GM13976 (cell line): Measurements from ENCODE around the gene AP2A2.

ENCODE experiments used
- DNase-seq: peaks from one replicate; pipeline ENCODE4 v3.0.0; 2012; ENCODE audit warnings: low spot score
- in situ Hi-C: fragments of 300-500 bp; cut with MboI; formaldehyde crosslinking; loops from one replicate; pipeline ENCODE4 v1.12.0; 2022; ENCODE audit warnings: low sequenced_read_pairs, mixed read lengths, inconsistent platforms; ENCODE audit not compliant: unreplicated experiment
- TF ChIP-seq, protein P1 (sequence below): IDR thresholded peaks from 2 replicates; pipeline ENCODE4 v1.5.1; 2012; ENCODE audit warnings: borderline replicate concordance, mild to moderate bottlenecking; ENCODE audit not compliant: insufficient read depth; ENCODE audit errors: extremely low read depth, missing control alignments, control extremely low read depth

AP2A2 gene

DNA sequence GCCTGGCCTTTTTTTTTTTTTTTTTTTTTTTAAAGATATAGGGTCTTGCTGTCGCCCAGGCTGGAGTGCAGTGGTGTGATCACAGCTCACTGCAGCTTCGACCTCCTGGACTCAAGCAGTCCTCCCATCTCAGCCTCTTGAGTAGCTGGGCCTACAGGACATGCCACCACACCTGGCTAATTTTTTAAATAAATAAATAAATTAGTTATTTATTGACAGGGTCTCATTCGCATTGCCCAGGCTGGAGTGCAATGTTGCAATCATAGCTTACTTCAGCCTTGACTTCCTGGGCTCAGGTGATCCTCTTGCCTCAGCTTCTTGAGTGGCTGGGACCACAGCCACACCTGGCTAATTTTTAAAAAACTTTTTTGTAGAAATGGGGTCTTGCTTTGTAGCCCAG is 10.5 kb downstream of the AP2A2 start:
- TF ChIP-seq, protein P1, sequence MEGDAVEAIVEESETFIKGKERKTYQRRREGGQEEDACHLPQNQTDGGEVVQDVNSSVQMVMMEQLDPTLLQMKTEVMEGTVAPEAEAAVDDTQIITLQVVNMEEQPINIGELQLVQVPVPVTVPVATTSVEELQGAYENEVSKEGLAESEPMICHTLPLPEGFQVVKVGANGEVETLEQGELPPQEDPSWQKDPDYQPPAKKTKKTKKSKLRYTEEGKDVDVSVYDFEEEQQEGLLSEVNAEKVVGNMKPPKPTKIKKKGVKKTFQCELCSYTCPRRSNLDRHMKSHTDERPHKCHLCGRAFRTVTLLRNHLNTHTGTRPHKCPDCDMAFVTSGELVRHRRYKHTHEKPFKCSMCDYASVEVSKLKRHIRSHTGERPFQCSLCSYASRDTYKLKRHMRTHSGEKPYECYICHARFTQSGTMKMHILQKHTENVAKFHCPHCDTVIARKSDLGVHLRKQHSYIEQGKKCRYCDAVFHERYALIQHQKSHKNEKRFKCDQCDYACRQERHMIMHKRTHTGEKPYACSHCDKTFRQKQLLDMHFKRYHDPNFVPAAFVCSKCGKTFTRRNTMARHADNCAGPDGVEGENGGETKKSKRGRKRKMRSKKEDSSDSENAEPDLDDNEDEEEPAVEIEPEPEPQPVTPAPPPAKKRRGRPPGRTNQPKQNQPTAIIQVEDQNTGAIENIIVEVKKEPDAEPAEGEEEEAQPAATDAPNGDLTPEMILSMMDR = no peak
- in situ Hi-C loops = no loop called here
- no peak for DNase-seq

DNA sequence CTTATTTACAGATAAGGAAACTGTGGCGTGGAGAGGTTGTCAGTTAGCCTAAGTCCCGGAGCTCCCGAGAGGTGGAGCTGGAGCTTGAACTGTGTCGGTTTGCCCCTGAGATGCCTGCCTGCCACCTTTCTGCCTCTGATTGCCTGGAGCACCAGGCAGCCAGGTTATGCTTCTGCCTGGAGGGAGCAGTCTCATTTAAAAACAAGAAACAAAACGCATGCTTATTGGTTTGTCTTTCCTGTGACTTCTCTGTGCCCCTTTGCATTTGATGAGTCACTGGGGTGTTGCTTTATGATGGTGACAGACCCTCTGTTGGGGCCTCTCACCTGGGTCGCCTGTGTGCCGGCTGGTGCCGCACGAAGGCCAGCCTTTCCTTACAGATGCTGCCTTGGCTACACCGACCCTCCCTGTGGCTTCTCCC is 12.2 kb downstream of the AP2A2 start:
- DNase-seq = no peak
- in situ Hi-C loops = no loop called here
- TF ChIP-seq, protein P1 = no peak

DNA sequence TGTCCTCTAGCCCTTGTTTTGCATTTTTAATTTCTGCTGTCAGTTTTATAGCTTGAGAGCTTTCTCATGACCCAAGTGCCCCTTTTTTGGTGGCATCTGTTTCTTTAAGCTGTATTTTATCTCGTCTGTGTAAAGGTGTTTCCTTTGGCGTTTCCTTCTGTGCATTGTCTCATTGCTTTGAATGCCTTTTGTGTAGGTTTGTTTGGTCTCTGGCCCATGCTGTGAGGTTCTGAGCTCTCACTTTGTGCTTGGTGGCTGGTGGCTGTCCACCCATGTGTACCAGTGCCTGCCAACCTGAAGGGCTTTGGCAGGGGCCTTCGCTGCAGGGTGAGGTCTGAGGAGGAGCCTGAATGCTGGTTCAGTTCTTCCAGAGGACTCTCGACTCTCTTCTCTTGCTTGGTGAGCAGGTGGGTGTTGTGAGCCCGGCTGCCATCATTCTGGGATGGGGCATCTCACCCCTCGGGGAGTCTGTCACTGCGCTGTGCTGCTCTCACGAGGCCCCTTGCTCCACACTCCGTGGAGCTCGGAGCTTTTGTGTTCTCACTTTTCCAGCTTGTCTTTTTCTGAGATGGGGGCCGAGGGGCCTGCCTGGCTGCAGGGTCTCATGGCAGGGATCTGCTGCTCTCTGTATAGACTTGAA is 14.9 kb downstream of the AP2A2 start:
- in situ Hi-C loops = no loop called here
- no peak for DNase-seq
- TF ChIP-seq, protein P1 = no peak

DNA sequence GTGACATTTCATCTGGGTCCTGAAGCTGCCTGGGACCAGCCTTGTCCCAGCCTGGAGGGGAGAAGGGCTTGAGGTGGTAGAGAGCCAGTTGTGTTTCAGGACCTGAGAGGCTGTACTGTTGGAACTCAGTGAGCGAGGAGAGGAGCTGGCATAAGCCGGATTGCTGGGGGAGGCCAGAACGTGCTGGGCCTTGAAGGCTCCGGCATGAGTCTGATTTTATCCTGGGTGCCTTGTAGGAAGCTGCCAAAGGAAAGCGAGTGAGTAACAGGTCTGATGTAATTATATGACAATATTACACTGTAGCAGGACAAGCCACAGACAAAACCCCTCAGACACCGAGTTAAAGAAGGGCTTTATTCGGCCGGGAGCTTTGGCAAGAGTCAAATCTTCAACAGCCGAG is 17.2 kb downstream of the AP2A2 start:
- in situ Hi-C loops = no loop called here
- TF ChIP-seq, protein P1 = no peak
- DNase-seq = no peak

DNA sequence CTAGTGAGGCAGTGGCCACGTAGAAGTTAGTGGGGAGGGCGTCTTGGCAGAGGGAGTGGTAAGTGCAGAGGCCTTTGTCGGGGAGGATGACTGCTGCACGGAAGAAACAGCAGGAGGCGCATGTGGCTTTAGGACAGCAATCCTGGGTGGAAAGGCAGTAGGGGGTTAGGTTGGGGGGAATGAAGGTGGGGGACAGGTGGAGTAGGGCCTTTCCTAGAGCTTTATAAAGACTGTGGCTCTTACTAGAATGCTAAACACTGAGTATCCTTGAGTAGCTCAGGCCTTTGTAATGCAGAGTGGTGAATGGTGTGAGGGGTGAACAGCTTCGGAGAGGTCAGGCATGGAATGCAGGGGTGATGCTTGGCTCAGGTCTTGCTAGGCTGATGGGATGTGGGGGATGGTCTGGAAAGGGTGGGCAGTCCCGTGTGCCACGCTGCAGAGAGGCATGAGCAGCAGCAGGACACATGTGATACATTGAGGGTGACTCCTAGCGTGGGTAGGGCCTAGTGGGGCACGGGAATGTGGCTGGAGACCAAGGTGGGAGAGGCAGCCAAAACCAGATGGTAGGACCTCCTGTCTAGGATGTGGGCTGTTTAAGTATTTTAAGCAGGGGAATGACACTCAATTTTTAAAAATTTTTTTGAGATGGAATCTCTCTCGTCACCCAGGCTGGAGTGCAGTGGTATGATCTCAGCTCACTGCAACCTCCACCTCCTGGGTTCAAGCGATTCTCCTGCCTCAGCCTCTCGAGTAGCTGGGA is 19.2 kb downstream of the AP2A2 start:
- TF ChIP-seq, protein P1 = no peak
- in situ Hi-C loops = no loop called here
- DNase-seq = no peak

DNA sequence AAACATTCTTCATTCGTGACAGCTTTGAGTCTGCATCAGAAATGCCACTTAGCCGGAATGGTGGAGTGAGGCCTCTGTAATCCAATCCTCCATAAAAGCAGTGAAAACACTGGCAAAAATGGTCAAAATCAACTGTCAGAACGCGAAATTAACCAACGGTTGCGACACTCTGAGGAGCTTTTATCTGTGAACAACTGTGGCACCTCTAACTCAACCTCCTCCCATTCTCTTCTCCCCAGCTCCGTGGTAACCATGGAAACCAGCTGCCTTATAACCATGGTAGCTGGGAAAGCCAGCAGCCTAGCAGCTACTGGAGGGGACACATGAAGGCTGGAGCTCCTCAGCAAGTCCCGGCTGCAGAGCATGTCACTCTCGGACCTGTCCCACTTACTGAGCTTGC is 20.3 kb downstream of the AP2A2 start:
- in situ Hi-C loops = no loop called here
- TF ChIP-seq, protein P1 = no peak
- DNase-seq = no peak
